NCI-H2107 treated with DMSO at 0.1 percent for 48 hours (cell line): ENCODE measurements around the gene STK16.

Experiments used
- DNase-seq: peaks from one replicate; lab custom pipeline; 2025; ENCODE audit not compliant: unreplicated experiment; lab: John Stamatoyannopoulos, UW

The STK16 gene

GRCh38 chr2:219268294-219268693 is 23.0 kb downstream of the STK16 start:
- DNase-seq, result no peak

GRCh38 chr2:219269362-219270054 is 24.2 kb downstream of the STK16 start:
- no peak for DNase-seq

- DNase-seq, result no peak
Observed at GRCh38 chr2:219270055-219270372, 24.7 kb downstream of the STK16 start.

- DNase-seq, result no peak
Observed at GRCh38 chr2:219271021-219271420, 25.7 kb downstream of the STK16 start.

- no peak for DNase-seq
Observed at GRCh38 chr2:219272356-219272755, 27.1 kb downstream of the STK16 start.

GRCh38 chr2:219272995-219273394 is 27.7 kb downstream of the STK16 start:
- no peak for DNase-seq

GRCh38 chr2:219273937-219274336 is 28.7 kb downstream of the STK16 start:
- DNase-seq, result no peak

GRCh38 chr2:219274361-219274921 is 29.2 kb downstream of the STK16 start:
- no peak for DNase-seq

GRCh38 chr2:219277703-219278654 is 32.7 kb downstream of the STK16 start:
- peak; percentile 69 for DNase-seq

GRCh38 chr2:219278655-219279150 is 33.4 kb downstream of the STK16 start:
- no peak for DNase-seq

GRCh38 chr2:219279151-219279915 is 34.1 kb downstream of the STK16 start, which contains the start of gene DNAJB2:
Gene DNAJB2 (plus strand): TSS chr2:219279366. CDS start chr2:219279834, 468 bp downstream.
- DNase-seq, result peak; percentile 82

GRCh38 chr2:219279916-219280516 is 34.7 kb downstream of the STK16 start:
- DNase-seq, result no peak

GRCh38 chr2:219280651-219281050 is 35.4 kb downstream of the STK16 start:
- DNase-seq, result no peak

- no peak for DNase-seq
Observed at GRCh38 chr2:219281588-219281987, 36.3 kb downstream of the STK16 start.

- no peak for DNase-seq
Observed at GRCh38 chr2:219282375-219282774, 37.1 kb downstream of the STK16 start.

GRCh38 chr2:219282943-219283581 is 37.8 kb downstream of the STK16 start:
- DNase-seq, result no peak

- no peak for DNase-seq
Observed at GRCh38 chr2:219284501-219285372, 39.5 kb downstream of the STK16 start.

GRCh38 chr2:219285373-219285735 is 40.1 kb downstream of the STK16 start:
- DNase-seq, result no peak

GRCh38 chr2:219285894-219286425 is 40.7 kb downstream of the STK16 start:
- DNase-seq, result no peak
